Upper lobe of left lung (tissue), 6 donors: ENCODE measurements around the gene SMG7. TPM values are rescaled to one million over a fixed set of nuclear protein-coding genes. Genes with fewer than 3 reads are reported as not detected.

Source experiments
- ATAC-seq, 2 donors: fragments of 200-7000 bp; cut with Tn5 transposase; one replicate each; pipeline ENCODE4 v1.9.1; 2022; ENCODE audit warnings: mild to moderate bottlenecking in 2 of 2, moderate library complexity in 2 of 2; ENCODE audit not compliant: low FRiP score in 2 of 2
- DNase-seq, 2 donors: peaks; one replicate each; pipeline ENCODE4 v3.0.0-alpha.2; 2019 to 2020
- H3K27ac ChIP-seq, 4 donors: fragments of 200-600 bp; sonication (generic); one replicate each; pipeline ENCODE4 v1.5.1; 2016 to 2019
- H3K27me3 ChIP-seq, 4 donors: fragments of 200-600 bp; sonication (generic); one replicate each; pipeline ENCODE4 v1.5.1; 2017 to 2019
- H3K36me3 ChIP-seq, 4 donors: fragments of 200-600 bp; sonication (generic); one replicate each; pipeline ENCODE4 v1.5.1; 2016 to 2019
- H3K4me1 ChIP-seq, 4 donors: fragments of 200-600 bp; sonication (generic); one replicate each; pipeline ENCODE4 v1.5.1; 2018 to 2019
- H3K4me3 ChIP-seq, 4 donors: fragments of 200-600 bp; sonication (generic); one replicate each; pipeline ENCODE4 v1.5.1; 2017 to 2019; ENCODE audit warnings: mild to moderate bottlenecking in 2 of 4, moderate library complexity in 1 of 4
- H3K9me3 ChIP-seq, 4 donors: fragments of 200-600 bp; sonication (generic); one replicate each; pipeline ENCODE4 v1.5.1; 2018 to 2019
- CTCF ChIP-seq, 6 experiments: fragments of 450-650 bp in 4 of 6; fragments of 200-600 bp in 2 of 6; sonication (generic) in 2 of 6; IDR thresholded peaks; one replicate each; pipeline ENCODE4 v1.5.1; 2016 to 2019; ENCODE audit warnings: antibody characterized with exemption in 6 of 6
- EP300 ChIP-seq, 4 donors: sonication (generic); formaldehyde crosslinking; IDR thresholded peaks; one replicate each; pipeline ENCODE4 v1.5.1; 2017; ENCODE audit warnings: antibody characterized with exemption in 4 of 4, control low read depth in 2 of 4
- POLR2A ChIP-seq, 4 donors: fragments of 450-650 bp; IDR thresholded peaks; one replicate each; pipeline ENCODE4 v1.5.1; 2016 to 2017; ENCODE audit warnings: antibody characterized with exemption in 4 of 4, mild to moderate bottlenecking in 2 of 4
- POLR2AphosphoS5 ChIP-seq, 2 donors: sonication (generic); formaldehyde crosslinking; IDR thresholded peaks; one replicate each; pipeline ENCODE4 v1.5.1; 2017; ENCODE audit warnings: antibody characterized with exemption in 2 of 2
- WGBS, 2 donors: methylation state at CpG; one replicate each; pipeline ENCODE4 v1.1.5; 2017 to 2018; 5-methylcytosine and 5-hydroxymethylcytosine counted together
- total RNA-seq, 6 donors: library from RNA; depleted of rRNA in 4 of 6; stranded (reverse); fragments of >200 nt in 4 of 6; gene quantifications; one replicate each; pipeline versions ENCODE4 v1.1.0 to v1.2.1, GENCODE V29; 2016 to 2021
- donor health status: DM: no; HTN: no; CAD: no; lungs with moderate emphysema.
- donor health status: DM: no; HTN: yes; CAD: no; lungs with severe emphysema.

The SMG7 gene
- total RNA-seq, 6 donors from 2014 or later: 35.6 to 62.4 (median 50.5) TPM

DNA sequence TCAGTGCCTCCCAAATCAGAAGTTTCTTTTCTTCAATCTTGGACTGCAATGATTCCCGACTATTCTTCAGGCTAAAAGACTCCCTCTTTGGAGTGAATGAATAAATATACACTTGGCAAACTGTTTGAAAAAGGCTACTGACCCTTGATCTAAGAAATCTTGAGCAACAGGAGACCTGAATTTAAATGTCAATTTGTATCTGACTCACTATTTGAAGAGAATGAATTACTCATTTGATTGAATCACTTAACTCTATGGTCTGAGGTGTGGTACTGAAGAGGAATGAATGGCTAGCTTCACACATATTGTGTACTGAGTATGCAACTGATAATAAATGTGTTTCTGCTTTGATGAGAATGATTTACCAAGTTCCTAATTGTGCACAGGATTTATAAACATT, 4.6 kb upstream of the SMG7 start:
- no peak for TF ChIP-seq CTCF (IDR thresholded peaks at IDR 0.05)
- TF ChIP-seq EP300 (IDR thresholded peaks at IDR 0.05): no peak
- no peak for TF ChIP-seq POLR2A (IDR thresholded peaks at IDR 0.05)
- no peak for TF ChIP-seq POLR2AphosphoS5 (IDR thresholded peaks at IDR 0.05)
- 40 to 68% methylated on average over 1 of the region's 1 CpG for WGBS, 2 donors
- Histone ChIP-seq H3K36me3 (no peaks in the 10 kb centered on the region), H3K27ac (no peak overlapping the region), H3K4me3 (no peak overlapping the region), H3K4me1 (peaks cover 0 to 6% (median 0%) of the 10 kb centered on the region in 4 donors), H3K27me3 (no peaks in the 10 kb centered on the region), H3K9me3 (no peaks in the 10 kb centered on the region)
- DNase-seq (no peak), ATAC-seq (no peak)

GRCh38 chr1:183470147-183470960, 1.9 kb upstream of the SMG7 start:
- DNase-seq (peak; percentile 91 to 98), ATAC-seq (peak; percentile 69 to 74)
- Histone ChIP-seq H3K27ac (peak overlapping the region; percentile 93 to 96 (median 95)), H3K27me3 (no peaks in the 10 kb centered on the region), H3K9me3 (no peaks in the 10 kb centered on the region), H3K4me3 (peak overlapping the region; percentile 66 to 89 (median 86)), H3K4me1 (peaks cover 10 to 27% (median 19%) of the 10 kb centered on the region in 4 donors), H3K36me3 (no peaks in the 10 kb centered on the region)
- peak; percentile 75 to 82 for TF ChIP-seq POLR2AphosphoS5 (IDR thresholded peaks at IDR 0.05)
- TF ChIP-seq EP300 (IDR thresholded peaks at IDR 0.05): peak in 1 of 4 donors; percentile 24
- peak in 5 of 6 experiments; percentile 24 to 58 (median 33) for TF ChIP-seq CTCF (IDR thresholded peaks at IDR 0.05)
- TF ChIP-seq POLR2A (IDR thresholded peaks at IDR 0.05): peak in 2 of 4 donors; percentile 39 to 58
- WGBS, 2 donors: 0 to 1% methylated on average over 26 of the region's 26 CpGs

DNA sequence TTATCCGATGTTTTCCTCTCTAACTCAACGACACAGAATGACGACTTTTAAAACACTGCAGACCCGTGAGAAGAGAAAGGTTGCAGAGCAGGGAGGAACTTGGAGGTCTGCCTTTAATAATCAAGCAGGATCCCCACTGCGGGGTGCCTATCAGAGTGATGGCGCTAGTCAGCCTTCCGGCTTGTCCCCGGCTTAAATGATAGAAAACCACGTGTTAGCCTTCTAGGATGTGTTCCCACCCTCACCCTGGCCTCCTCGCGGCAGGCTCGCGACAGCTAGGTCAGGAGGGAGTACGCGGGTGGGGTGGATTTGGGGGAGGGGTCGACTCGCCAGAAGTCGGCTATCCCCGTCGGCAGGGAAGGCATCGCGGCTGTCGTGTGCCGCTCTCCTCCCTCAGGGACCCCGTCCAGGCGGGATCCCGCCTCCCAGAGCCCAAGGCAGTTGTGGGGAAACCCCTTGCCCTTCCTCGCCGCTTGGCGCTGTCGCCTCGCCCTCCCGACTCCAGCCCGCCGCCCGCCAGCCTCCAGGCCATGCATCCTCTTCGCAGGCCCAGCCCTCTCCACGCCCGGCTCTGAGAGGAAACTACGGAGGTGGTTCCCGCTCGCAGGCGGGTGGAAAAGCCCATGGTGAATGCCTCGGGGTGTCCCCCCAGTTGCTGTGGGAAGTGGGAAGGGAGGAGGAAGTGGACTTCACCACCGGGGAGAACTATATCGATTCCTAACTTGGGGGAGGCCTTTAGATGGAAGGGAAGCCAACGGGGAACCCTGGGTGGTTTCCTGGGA, 1.1 kb upstream of the SMG7 start:
- Histone ChIP-seq H3K36me3 (no peaks in the 10 kb centered on the region), H3K4me3 (peak overlapping the region; percentile 66 to 89 (median 86)), H3K4me1 (peaks cover 10 to 32% (median 21%) of the 10 kb centered on the region in 4 donors), H3K9me3 (no peaks in the 10 kb centered on the region), H3K27me3 (no peaks in the 10 kb centered on the region), H3K27ac (peak overlapping the region; percentile 93 to 96 (median 95))
- DNase-seq: peak; percentile 78 to 93
- peak in 2 of 4 donors; percentile 33 to 36 for TF ChIP-seq POLR2A (IDR thresholded peaks at IDR 0.05)
- peak in 1 of 6 experiments; percentile 17 for TF ChIP-seq CTCF (IDR thresholded peaks at IDR 0.05)
- peak; percentile 50 to 63 for TF ChIP-seq POLR2AphosphoS5 (IDR thresholded peaks at IDR 0.05)
- TF ChIP-seq EP300 (IDR thresholded peaks at IDR 0.05): no peak
- peak; percentile 67 to 72 for ATAC-seq
- 0 to 1% methylated on average over 27 to 38 of the region's 47 CpGs for WGBS, 2 donors

- no peaks in the 10 kb centered on the region for H3K27me3 ChIP-seq
- H3K4me1 ChIP-seq: peaks cover 12 to 33% (median 21%) of the 10 kb centered on the region in 4 donors
- H3K27ac ChIP-seq: peak overlapping the region; percentile 93 to 96 (median 95)
- no peaks in the 10 kb centered on the region for H3K36me3 ChIP-seq
- H3K9me3 ChIP-seq: no peaks in the 10 kb centered on the region
- WGBS, 2 donors: 0 to 1% methylated on average over 26 to 34 of the region's 42 CpGs
- DNase-seq (peak; percentile 95 to 96), ATAC-seq (peak; percentile 92 to 94)
- peak overlapping the region; percentile 66 to 89 (median 86) for H3K4me3 ChIP-seq
- peak in 1 of 4 donors; percentile 22 for TF ChIP-seq POLR2A (IDR thresholded peaks at IDR 0.05)
- peak; percentile 42 to 83 for TF ChIP-seq POLR2AphosphoS5 (IDR thresholded peaks at IDR 0.05)
- TF ChIP-seq EP300 (IDR thresholded peaks at IDR 0.05): no peak
- TF ChIP-seq CTCF (IDR thresholded peaks at IDR 0.05): peak in 3 of 6 experiments; percentile 12 to 37 (median 19)
These were observed 384 bp upstream of the SMG7 start for GRCh38 chr1:183471743-183472487.
